ENCODE measurements around the gene PHLPP2. TPM values are rescaled to one million over a fixed set of nuclear protein-coding genes. Genes with fewer than 3 reads are reported as not detected.

PHLPP2 gene
- total and polyA plus RNA-seq, 10 of the 15 experiments (the other 5 are each of a cell fraction or from before 2014, with no cell fraction given): 1.0 to 13.2 (median 7.0) TPM

- TF ChIP-seq SUZ12 (IDR thresholded peaks at IDR 0.05; ENCODE audit: unreplicated experiment) (no peak), BRCA1 (IDR thresholded peaks at IDR 0.05; ENCODE audit: low read depth, low read length) (no peak), PML (IDR thresholded peaks at IDR 0.05; ENCODE audit: low read length) (no peak), NR2C2 (IDR thresholded peaks at IDR 0.05; ENCODE audit: borderline replicate concordance, control insufficient read depth, insufficient read length, low read depth) (no peak)
- TF ChIP-seq, protein P1, sequence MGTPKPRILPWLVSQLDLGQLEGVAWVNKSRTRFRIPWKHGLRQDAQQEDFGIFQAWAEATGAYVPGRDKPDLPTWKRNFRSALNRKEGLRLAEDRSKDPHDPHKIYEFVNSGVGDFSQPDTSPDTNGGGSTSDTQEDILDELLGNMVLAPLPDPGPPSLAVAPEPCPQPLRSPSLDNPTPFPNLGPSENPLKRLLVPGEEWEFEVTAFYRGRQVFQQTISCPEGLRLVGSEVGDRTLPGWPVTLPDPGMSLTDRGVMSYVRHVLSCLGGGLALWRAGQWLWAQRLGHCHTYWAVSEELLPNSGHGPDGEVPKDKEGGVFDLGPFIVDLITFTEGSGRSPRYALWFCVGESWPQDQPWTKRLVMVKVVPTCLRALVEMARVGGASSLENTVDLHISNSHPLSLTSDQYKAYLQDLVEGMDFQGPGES (IDR thresholded peaks at IDR 0.05): no peak
These were observed 96.7 kb downstream of the PHLPP2 start (continued) for GRCh38 chr16:71627731-71628181.

GRCh38 chr16:71626858-71627213, 97.7 kb downstream of the PHLPP2 start:
- peak overlapping the region; percentile 35; the same call in 1 of the 2 replicates for H3K9ac ChIP-seq (ENCODE audit: control insufficient read depth, insufficient read depth, low read length)
- ATAC-seq: peak; percentile 62
- no TSS peak for BruUV-seq (replicated peaks)
- in situ Hi-C loops (cut with MboI): no loop called here
- 49% methylated on average over 5 of the region's 13 CpGs for WGBS (ENCODE audit: insufficient coverage, insufficient replicate concordance, low lambda C conversion rate, missing lambda C conversion rate)
- ChIA-PET CTCF (no interaction called here), POLR2A (no interaction called here), RAD21 (ENCODE audit: unreplicated experiment) (no interaction called here), SMC1A (ENCODE audit: uncharacterized antibody, unreplicated experiment) (no interaction called here)
- peak overlapping the region; percentile 62 for H3K4me3 ChIP-seq
- no peak overlapping the region for H3K27ac ChIP-seq (ENCODE audit: control insufficient read depth, insufficient read depth)
- no peak for FAIRE-seq
- H3K4me1 ChIP-seq (ENCODE audit: control insufficient read depth, insufficient read depth, low read length): peaks cover 5% of the 10 kb centered on the region; the same call in 1 of the 2 replicates
- peak overlapping the region; percentile 90 for H3K4me2 ChIP-seq (ENCODE audit: control insufficient read depth, insufficient read depth)
- H3K79me2 ChIP-seq (ENCODE audit: control insufficient read depth, insufficient read depth, low read length): no peaks in the 10 kb centered on the region
- H3K36me3 ChIP-seq (ENCODE audit: control insufficient read depth in 2 of 2, insufficient read depth in 2 of 2, low read length in 1 of 2): no peaks in the 10 kb centered on the region
- H4K20me1 ChIP-seq (ENCODE audit: control insufficient read depth, insufficient read depth): no peaks in the 10 kb centered on the region
- H3K27me3 ChIP-seq (replicated peaks in 1 of 2; ENCODE audit: control insufficient read depth in 2 of 2, insufficient read depth in 2 of 2, low read length in 1 of 2): no peaks in the 10 kb centered on the region; a peak in 1 of 4 replicates
- intact Hi-C loops (cut with micrococcal nuclease; ENCODE audit: unreplicated experiment): no loop called here
- no peaks in the 10 kb centered on the region for H3K9me3 ChIP-seq (replicated peaks; ENCODE audit: control insufficient read depth, insufficient read depth, low read length)
- no peak for DNase-seq (ENCODE audit: low read depth, low spot score)
- peak overlapping the region; percentile 77 for H2AFZ ChIP-seq (ENCODE audit: control insufficient read depth, low read depth, low read length)
- TF ChIP-seq RBBP5 (conservative IDR thresholded peaks at IDR 0.05) (no peak), CBX5 (IDR thresholded peaks at IDR 0.05; ENCODE audit: low read depth) (no peak), NBN (IDR thresholded peaks at IDR 0.05) (no peak), ZNF207 (IDR thresholded peaks at IDR 0.05; ENCODE audit: borderline replicate concordance) (no peak), GABPA (IDR thresholded peaks at IDR 0.05; ENCODE audit: low read depth) (no peak), RB1 (IDR thresholded peaks at IDR 0.05; ENCODE audit: borderline replicate concordance) (no peak), REST (IDR thresholded peaks at IDR 0.05; ENCODE audit: low read depth, low read length) (no peak), TCF12 (IDR thresholded peaks at IDR 0.05; ENCODE audit: low read depth, low read length) (no peak), SRF (IDR thresholded peaks at IDR 0.05; ENCODE audit: low read depth in 2 of 2, low read length in 2 of 2) (no peak)
- TF ChIP-seq, protein P2, sequence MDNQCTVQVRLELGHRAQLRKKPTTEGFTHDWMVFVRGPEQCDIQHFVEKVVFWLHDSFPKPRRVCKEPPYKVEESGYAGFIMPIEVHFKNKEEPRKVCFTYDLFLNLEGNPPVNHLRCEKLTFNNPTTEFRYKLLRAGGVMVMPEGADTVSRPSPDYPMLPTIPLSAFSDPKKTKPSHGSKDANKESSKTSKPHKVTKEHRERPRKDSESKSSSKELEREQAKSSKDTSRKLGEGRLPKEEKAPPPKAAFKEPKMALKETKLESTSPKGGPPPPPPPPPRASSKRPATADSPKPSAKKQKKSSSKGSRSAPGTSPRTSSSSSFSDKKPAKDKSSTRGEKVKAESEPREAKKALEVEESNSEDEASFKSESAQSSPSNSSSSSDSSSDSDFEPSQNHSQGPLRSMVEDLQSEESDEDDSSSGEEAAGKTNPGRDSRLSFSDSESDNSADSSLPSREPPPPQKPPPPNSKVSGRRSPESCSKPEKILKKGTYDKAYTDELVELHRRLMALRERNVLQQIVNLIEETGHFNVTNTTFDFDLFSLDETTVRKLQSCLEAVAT (IDR thresholded peaks at IDR 0.05): no peak
- TF ChIP-seq, protein P1 (IDR thresholded peaks at IDR 0.05): no peak
- TF ChIP-seq, protein P3, sequence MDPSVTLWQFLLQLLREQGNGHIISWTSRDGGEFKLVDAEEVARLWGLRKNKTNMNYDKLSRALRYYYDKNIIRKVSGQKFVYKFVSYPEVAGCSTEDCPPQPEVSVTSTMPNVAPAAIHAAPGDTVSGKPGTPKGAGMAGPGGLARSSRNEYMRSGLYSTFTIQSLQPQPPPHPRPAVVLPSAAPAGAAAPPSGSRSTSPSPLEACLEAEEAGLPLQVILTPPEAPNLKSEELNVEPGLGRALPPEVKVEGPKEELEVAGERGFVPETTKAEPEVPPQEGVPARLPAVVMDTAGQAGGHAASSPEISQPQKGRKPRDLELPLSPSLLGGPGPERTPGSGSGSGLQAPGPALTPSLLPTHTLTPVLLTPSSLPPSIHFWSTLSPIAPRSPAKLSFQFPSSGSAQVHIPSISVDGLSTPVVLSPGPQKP (IDR thresholded peaks at IDR 0.05; ENCODE audit: low read depth, low read length): no peak

Measured in GM12878 (cell line).